ENCODE data around the gene LMF2.
A peak's percentile ranks its signal among the peaks of the same experiment; 100 is the strongest.

Gene LMF2

GRCh38 chr22:50502628-50503474 lies 4.7 kb downstream of the LMF2 start:
- DNase-seq (ENCODE audit: low read depth), result no peak

- DNase-seq (ENCODE audit: low read depth), result no peak
Measured at GRCh38 chr22:50502096-50502495, 5.4 kb downstream of the LMF2 start.

GRCh38 chr22:50500452-50500851 lies 7.0 kb downstream of the LMF2 start:
- no peak for DNase-seq (ENCODE audit: low read depth)

GRCh38 chr22:50498322-50498890 lies 9.1 kb downstream of the LMF2 start:
- peak; percentile 57 for DNase-seq (ENCODE audit: low read depth)

- no peak for DNase-seq (ENCODE audit: low read depth)
Measured at GRCh38 chr22:50497093-50497492, 10.4 kb downstream of the LMF2 start.

- no peak for DNase-seq (ENCODE audit: low read depth)
Measured at GRCh38 chr22:50490531-50491308, 16.8 kb downstream of the LMF2 start.

GRCh38 chr22:50489363-50490243 lies 17.9 kb downstream of the LMF2 start:
- no peak for DNase-seq (ENCODE audit: low read depth)

- no peak for DNase-seq (ENCODE audit: low read depth)
Measured at GRCh38 chr22:50488886-50489285, 18.6 kb downstream of the LMF2 start.

GRCh38 chr22:50488006-50488677 lies 19.4 kb downstream of the LMF2 start:
- no peak for DNase-seq (ENCODE audit: low read depth)

- no peak for DNase-seq (ENCODE audit: low read depth)
Measured at GRCh38 chr22:50487290-50488005, 20.1 kb downstream of the LMF2 start.

GRCh38 chr22:50486561-50487289 lies 20.8 kb downstream of the LMF2 start, which contains the start of gene MIOX:
Gene MIOX (plus strand): TSS chr22:50486859. CDS start chr22:50486898, 39 bp downstream.
- DNase-seq (ENCODE audit: low read depth), result no peak

- no peak for DNase-seq (ENCODE audit: low read depth)
Measured at GRCh38 chr22:50485221-50486131, 22.0 kb downstream of the LMF2 start.

GRCh38 chr22:50483977-50484853 lies 23.3 kb downstream of the LMF2 start:
- no peak for DNase-seq (ENCODE audit: low read depth)

- no peak for DNase-seq (ENCODE audit: low read depth)
Measured at GRCh38 chr22:50483556-50483955, 23.9 kb downstream of the LMF2 start.

- DNase-seq (ENCODE audit: low read depth), result no peak
Measured at GRCh38 chr22:50483106-50483505, 24.4 kb downstream of the LMF2 start.

GRCh38 chr22:50482107-50483074 lies 25.1 kb downstream of the LMF2 start:
- DNase-seq (ENCODE audit: low read depth), result no peak

Measured in activated gamma-delta T cell treated with anti-CD3 and anti-CD28 coated beads, Interleukin-2, amount 50 U/mL, for 16 hours (primary cell).